ENCODE results near the gene GP9. TPM values are rescaled to one million over a fixed set of nuclear protein-coding genes. Genes with fewer than 3 reads are reported as not detected.
"Not testable (repeated sequence)": the region's sequence is repeated elsewhere in the genome, so short reads cannot be mapped to it uniquely, and the experiment has no call there.

Gene GP9
- total and polyA plus RNA-seq, 9 donors, result 0.23 to 0.81 (median 0.44) TPM

GRCh38 chr3:129106866-129107565 is 46.4 kb downstream of the GP9 start:
- Histone ChIP-seq H3K36me3 (ENCODE audit: control insufficient read depth, insufficient read depth, low read length) (peaks cover 7% of the 10 kb centered on the region), H3K4me3 (ENCODE audit: low read length) (no peak overlapping the region), H3K27ac (ENCODE audit: low read length) (no peak overlapping the region), H3K4me1 (ENCODE audit: control insufficient read depth, insufficient read depth, low read length) (peaks cover 7% of the 10 kb centered on the region), H3K9me3 (replicated peaks; ENCODE audit: control insufficient read depth, low read depth, low read length) (no peaks in the 10 kb centered on the region), H3K27me3 (ENCODE audit: control insufficient read depth, insufficient read depth, low read length) (no peaks in the 10 kb centered on the region)
- 70% methylated on average over 17 of the region's 19 CpGs for WGBS (ENCODE audit: insufficient coverage)
- no peak for DNase-seq

- DNase-seq, result no peak
- Histone ChIP-seq H3K4me3 (ENCODE audit: low read length) (no peak overlapping the region), H3K27ac (ENCODE audit: low read length) (no peak overlapping the region), H3K9me3 (replicated peaks; ENCODE audit: control insufficient read depth, low read depth, low read length) (no peaks in the 10 kb centered on the region), H3K27me3 (ENCODE audit: control insufficient read depth, insufficient read depth, low read length) (no peaks in the 10 kb centered on the region), H3K4me1 (ENCODE audit: control insufficient read depth, insufficient read depth, low read length) (peaks cover 7% of the 10 kb centered on the region), H3K36me3 (ENCODE audit: control insufficient read depth, insufficient read depth, low read length) (peaks cover 12% of the 10 kb centered on the region)
- WGBS (ENCODE audit: insufficient coverage), result 73% methylated on average over 7 of the region's 8 CpGs
These were observed 47.2 kb downstream of the GP9 start for GRCh38 chr3:129107793-129108192.

GRCh38 chr3:129111076-129111780 is 50.6 kb downstream of the GP9 start:
- H3K4me3 ChIP-seq (ENCODE audit: low read length); H3K9me3 ChIP-seq (replicated peaks; ENCODE audit: control insufficient read depth, low read depth, low read length); H3K4me1 ChIP-seq (ENCODE audit: control insufficient read depth, insufficient read depth, low read length); H3K27ac ChIP-seq (ENCODE audit: low read length); DNase-seq; H3K27me3 ChIP-seq (ENCODE audit: control insufficient read depth, insufficient read depth, low read length): not testable (repeated sequence)
- 95% methylated on average over 3 of the region's 10 CpGs for WGBS (ENCODE audit: insufficient coverage)
- peaks cover 15% of the 10 kb centered on the region for H3K36me3 ChIP-seq (ENCODE audit: control insufficient read depth, insufficient read depth, low read length)

Other genes with a start within 250 kb of the GP9 start
- gene ACAD9, start 181.2 kb upstream of the GP9 start, total RNA-seq, result 25.6 TPM
- gene ACAD9, start 181.2 kb upstream of the GP9 start, polyA plus RNA-seq (ENCODE audit: insufficient read depth in 1 of 8, insufficient read length in 8 of 8, low replicate concordance in 1 of 8), result 10 to 100 TPM; 22.7 to 30.4 (median 25.7) TPM
- 0.27 TPM for gene CFAP92, start 66.7 kb upstream of the GP9 start, total RNA-seq
- 1 to 10 TPM in 2 of 8 donors, under 1 TPM in 6; 0.55 to 1.1 (median 0.66) TPM for gene CFAP92, start 66.7 kb upstream of the GP9 start, polyA plus RNA-seq (ENCODE audit: insufficient read depth in 1 of 8, insufficient read length in 8 of 8, low replicate concordance in 1 of 8)
- 0.66 TPM for gene EFCC1, start 59.5 kb upstream of the GP9 start, total RNA-seq
- gene EFCC1, start 59.5 kb upstream of the GP9 start, polyA plus RNA-seq (ENCODE audit: insufficient read depth in 1 of 8, insufficient read length in 8 of 8, low replicate concordance in 1 of 8), result 1 to 10 TPM in 1 of 8 donors, under 1 TPM in 7; 0.61 to 2.0 (median 0.82) TPM
- gene RAB43, start 61.0 kb downstream of the GP9 start, total RNA-seq, result 2.7 TPM
- gene RAB43, start 61.0 kb downstream of the GP9 start, polyA plus RNA-seq (ENCODE audit: insufficient read depth in 1 of 8, insufficient read length in 8 of 8, low replicate concordance in 1 of 8), result 1 to 10 TPM; 1.6 to 4.2 (median 2.7) TPM
- gene ISY1, start 100.3 kb downstream of the GP9 start, total RNA-seq, result 35.6 TPM
- gene ISY1, start 100.3 kb downstream of the GP9 start, polyA plus RNA-seq (ENCODE audit: insufficient read depth in 1 of 8, insufficient read length in 8 of 8, low replicate concordance in 1 of 8), result 10 to 100 TPM; 33.4 to 47.6 (median 38.9) TPM
- gene CNBP, start 123.1 kb downstream of the GP9 start, total RNA-seq, result 236 TPM
- 100 to 1,000 TPM; 273 to 327 (median 301) TPM for gene CNBP, start 123.1 kb downstream of the GP9 start, polyA plus RNA-seq (ENCODE audit: insufficient read depth in 1 of 8, insufficient read length in 8 of 8, low replicate concordance in 1 of 8)
- 118 TPM for gene COPG1, start 188.8 kb downstream of the GP9 start, total RNA-seq
- 100 to 1,000 TPM; 105 to 151 (median 112) TPM for gene COPG1, start 188.8 kb downstream of the GP9 start, polyA plus RNA-seq (ENCODE audit: insufficient read depth in 1 of 8, insufficient read length in 8 of 8, low replicate concordance in 1 of 8)
- 12.6 TPM for gene HMCES, start 218.1 kb downstream of the GP9 start, total RNA-seq
- gene HMCES, start 218.1 kb downstream of the GP9 start, polyA plus RNA-seq (ENCODE audit: insufficient read depth in 1 of 8, insufficient read length in 8 of 8, low replicate concordance in 1 of 8), result 10 to 100 TPM; 23.0 to 33.2 (median 25.4) TPM